Mesothelial cell of epicardium (in vitro differentiated cells): ENCODE results near the gene ANGPT4. TPM values are rescaled to one million over a fixed set of nuclear protein-coding genes. Genes with fewer than 3 reads are reported as not detected.

Experiments used
- DNase-seq, 2 experiments: peaks; one replicate each; pipeline ENCODE4 v3.0.0; 2021; ENCODE audit warnings: low spot score in 2 of 2; ENCODE audit not compliant: unreplicated experiment in 2 of 2
- H3K27ac Mint-ChIP-seq: 2 replicates; pipeline ENCODE4 v1.8.0; 2021; ENCODE audit warnings: mixed read lengths
- H3K27me3 Mint-ChIP-seq: 2 replicates; pipeline ENCODE4 v1.8.0; 2021; ENCODE audit warnings: low read depth, mixed read lengths
- H3K36me3 Mint-ChIP-seq: 2 replicates; pipeline ENCODE4 v1.8.0; 2021; ENCODE audit warnings: mixed read lengths
- H3K4me1 Mint-ChIP-seq: 2 replicates; pipeline ENCODE4 v1.8.0; 2021; ENCODE audit warnings: mixed read lengths
- H3K4me3 Mint-ChIP-seq: 2 replicates; pipeline ENCODE4 v1.8.0; 2021; ENCODE audit warnings: mild to moderate bottlenecking, moderate library complexity, mixed read lengths
- H3K9me3 Mint-ChIP-seq: 2 replicates; pipeline ENCODE4 v1.8.0; 2021; ENCODE audit warnings: mixed read lengths
- total RNA-seq: library from RNA; stranded (reverse); gene quantifications from 3 replicates; pipeline ENCODE4 v1.2.1, GENCODE V29; 2021
- TF ChIP-seq, protein P1 (sequence below): fragments of 200-600 bp; sonication (generic); IDR thresholded peaks from one replicate; pipeline ENCODE4 v1.5.0; 2021; ENCODE audit warnings: antibody characterized with exemption; ENCODE audit not compliant: unreplicated experiment

ANGPT4 gene
- total RNA-seq, 1 donor from 2014 or later: 0.31 TPM

DNA sequence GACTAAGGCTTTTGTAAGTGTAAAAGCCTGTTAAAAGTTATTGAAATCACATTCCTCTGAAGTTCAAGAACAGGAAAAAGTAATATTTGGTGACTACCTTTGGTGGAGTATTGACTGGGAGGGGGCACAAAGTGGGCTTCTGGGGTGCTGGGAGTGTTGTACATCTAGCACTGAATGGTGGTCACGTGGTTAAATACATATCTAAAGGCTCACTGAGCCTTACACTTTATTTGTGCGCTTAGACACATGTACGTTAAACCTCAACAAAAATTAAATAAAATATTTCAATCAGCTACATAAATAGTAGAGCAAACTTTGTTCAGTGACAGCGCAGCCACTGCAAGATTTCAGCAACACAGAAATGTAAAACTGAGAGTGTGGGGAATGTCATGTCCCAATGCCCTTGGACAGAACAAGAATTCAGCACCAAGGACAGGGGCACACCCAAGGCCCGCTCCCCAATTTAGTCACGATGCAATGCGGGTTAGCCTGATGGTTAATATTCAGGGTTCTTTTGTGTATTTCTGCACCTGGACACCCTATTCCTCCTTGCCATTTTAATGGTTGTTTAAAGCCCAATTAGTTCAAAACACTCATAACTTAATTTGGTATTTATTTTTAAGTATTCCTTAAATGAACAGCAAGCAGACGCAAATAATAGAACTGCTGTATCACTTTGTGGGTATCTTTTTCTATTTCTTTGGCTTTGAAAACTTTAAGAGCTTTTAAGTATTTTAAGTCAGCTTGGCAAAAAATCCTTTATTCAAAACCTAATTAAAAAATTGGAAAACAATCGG, 37.4 kb downstream of the ANGPT4 start:
- no peaks in the 10 kb centered on the region for H3K36me3 Mint-ChIP-seq
- H3K9me3 Mint-ChIP-seq: no peaks in the 10 kb centered on the region
- peak; percentile 45 to 74 for DNase-seq
- TF ChIP-seq, protein P1, sequence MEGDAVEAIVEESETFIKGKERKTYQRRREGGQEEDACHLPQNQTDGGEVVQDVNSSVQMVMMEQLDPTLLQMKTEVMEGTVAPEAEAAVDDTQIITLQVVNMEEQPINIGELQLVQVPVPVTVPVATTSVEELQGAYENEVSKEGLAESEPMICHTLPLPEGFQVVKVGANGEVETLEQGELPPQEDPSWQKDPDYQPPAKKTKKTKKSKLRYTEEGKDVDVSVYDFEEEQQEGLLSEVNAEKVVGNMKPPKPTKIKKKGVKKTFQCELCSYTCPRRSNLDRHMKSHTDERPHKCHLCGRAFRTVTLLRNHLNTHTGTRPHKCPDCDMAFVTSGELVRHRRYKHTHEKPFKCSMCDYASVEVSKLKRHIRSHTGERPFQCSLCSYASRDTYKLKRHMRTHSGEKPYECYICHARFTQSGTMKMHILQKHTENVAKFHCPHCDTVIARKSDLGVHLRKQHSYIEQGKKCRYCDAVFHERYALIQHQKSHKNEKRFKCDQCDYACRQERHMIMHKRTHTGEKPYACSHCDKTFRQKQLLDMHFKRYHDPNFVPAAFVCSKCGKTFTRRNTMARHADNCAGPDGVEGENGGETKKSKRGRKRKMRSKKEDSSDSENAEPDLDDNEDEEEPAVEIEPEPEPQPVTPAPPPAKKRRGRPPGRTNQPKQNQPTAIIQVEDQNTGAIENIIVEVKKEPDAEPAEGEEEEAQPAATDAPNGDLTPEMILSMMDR: no peak
- H3K4me1 Mint-ChIP-seq: no peaks in the 10 kb centered on the region
- H3K27me3 Mint-ChIP-seq: peaks cover 29% of the 10 kb centered on the region
- H3K27ac Mint-ChIP-seq: no peak overlapping the region
- no peak overlapping the region for H3K4me3 Mint-ChIP-seq

DNA sequence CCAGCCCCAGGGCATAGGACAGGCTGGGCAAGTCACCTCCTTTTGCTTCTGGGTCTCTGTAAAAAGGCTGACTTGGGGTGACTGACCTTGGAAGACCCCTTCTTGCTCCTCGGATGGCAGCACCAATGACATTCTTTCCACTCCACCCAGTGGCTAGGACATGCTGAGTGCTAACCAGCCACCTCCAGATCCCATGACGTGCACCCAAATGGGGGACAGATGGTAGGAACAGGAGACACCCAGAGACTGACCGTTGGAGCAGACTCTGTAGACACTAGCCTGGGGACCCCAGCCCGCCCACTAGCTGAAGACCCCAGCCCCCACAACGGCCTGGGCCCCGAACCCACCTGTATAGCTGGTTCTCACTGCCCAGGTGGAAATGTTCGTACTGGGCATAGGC, 38.3 kb downstream of the ANGPT4 start:
- Mint-ChIP-seq H3K4me1 (peaks cover 5% of the 10 kb centered on the region), H3K27ac (no peak overlapping the region)

DNA sequence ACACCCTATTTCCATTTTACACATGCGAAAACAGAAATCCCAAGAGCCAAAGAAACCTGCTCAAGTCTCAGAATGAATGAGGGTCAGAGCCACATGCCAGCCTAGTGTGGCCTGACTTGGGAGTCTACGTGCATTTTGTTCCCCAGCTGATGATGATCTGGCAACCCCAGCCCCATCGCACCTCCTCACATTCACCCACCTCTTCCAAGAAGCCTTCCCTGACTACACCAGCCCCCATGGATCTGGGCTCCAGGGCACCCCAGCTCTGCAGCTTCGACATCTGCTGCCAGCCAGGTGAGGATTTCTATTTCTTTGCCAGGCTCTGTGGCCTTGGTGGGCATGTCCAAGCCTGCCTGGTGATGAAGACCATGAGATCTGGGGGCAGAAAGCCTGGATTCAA, 41.0 kb downstream of the ANGPT4 start:
- H3K27me3 Mint-ChIP-seq: peaks cover 29% of the 10 kb centered on the region
- no peak overlapping the region for H3K4me3 Mint-ChIP-seq
- H3K4me1 Mint-ChIP-seq: peaks cover 5% of the 10 kb centered on the region
- H3K36me3 Mint-ChIP-seq: no peaks in the 10 kb centered on the region
- TF ChIP-seq, protein P1: no peak
- H3K27ac Mint-ChIP-seq: no peak overlapping the region
- H3K9me3 Mint-ChIP-seq: no peaks in the 10 kb centered on the region
- no peak for DNase-seq

More for the DNA sequence above, 38.3 kb downstream of the ANGPT4 start:
- H3K4me3 Mint-ChIP-seq: no peak overlapping the region
- TF ChIP-seq, protein P1: no peak
- no peaks in the 10 kb centered on the region for H3K36me3 Mint-ChIP-seq
- DNase-seq: no peak
- H3K27me3 Mint-ChIP-seq: peaks cover 21% of the 10 kb centered on the region
- H3K9me3 Mint-ChIP-seq: no peaks in the 10 kb centered on the region

DNA sequence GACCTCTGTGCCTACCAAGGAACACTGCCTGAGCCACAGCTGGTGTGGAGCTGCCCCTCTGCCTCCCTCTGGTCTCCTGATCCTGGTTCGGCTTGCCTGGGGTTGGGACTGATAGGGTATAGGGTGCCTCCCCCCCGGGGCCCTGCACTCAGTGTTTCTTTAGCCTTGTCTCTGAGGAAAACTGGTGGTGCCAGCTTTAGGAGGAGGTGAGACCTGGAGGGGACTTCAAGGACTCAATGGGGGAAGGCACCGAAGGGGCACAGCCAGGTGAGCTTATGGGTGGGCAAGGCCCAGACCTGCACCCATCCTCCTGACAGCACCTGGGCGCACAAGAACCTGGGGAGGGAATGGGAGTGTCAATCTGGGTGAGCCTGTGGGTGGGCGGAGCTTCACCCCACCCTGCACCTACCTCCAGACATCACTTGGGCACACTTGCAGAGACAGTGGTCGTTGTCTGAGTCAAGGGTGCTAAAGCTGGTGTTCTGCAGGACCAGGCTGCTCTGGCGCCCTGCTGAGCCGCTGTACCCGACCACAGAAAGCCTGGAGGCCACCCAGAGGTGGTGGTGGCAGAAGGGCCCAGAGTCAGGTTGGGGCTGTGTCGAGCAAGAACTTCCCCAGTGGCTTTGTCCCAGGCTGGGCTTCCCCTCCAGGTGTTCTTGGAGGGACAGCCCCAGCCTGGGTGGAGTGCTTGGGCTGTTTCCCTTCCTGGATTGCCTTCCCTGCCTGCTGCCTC, 42.1 kb downstream of the ANGPT4 start:
- no peak overlapping the region for H3K4me3 Mint-ChIP-seq
- no peaks in the 10 kb centered on the region for H3K36me3 Mint-ChIP-seq
- H3K9me3 Mint-ChIP-seq: no peaks in the 10 kb centered on the region
- TF ChIP-seq, protein P1: no peak
- peaks cover 5% of the 10 kb centered on the region for H3K4me1 Mint-ChIP-seq
- no peak overlapping the region for H3K27ac Mint-ChIP-seq
- DNase-seq: no peak
- peaks cover 35% of the 10 kb centered on the region for H3K27me3 Mint-ChIP-seq

DNA sequence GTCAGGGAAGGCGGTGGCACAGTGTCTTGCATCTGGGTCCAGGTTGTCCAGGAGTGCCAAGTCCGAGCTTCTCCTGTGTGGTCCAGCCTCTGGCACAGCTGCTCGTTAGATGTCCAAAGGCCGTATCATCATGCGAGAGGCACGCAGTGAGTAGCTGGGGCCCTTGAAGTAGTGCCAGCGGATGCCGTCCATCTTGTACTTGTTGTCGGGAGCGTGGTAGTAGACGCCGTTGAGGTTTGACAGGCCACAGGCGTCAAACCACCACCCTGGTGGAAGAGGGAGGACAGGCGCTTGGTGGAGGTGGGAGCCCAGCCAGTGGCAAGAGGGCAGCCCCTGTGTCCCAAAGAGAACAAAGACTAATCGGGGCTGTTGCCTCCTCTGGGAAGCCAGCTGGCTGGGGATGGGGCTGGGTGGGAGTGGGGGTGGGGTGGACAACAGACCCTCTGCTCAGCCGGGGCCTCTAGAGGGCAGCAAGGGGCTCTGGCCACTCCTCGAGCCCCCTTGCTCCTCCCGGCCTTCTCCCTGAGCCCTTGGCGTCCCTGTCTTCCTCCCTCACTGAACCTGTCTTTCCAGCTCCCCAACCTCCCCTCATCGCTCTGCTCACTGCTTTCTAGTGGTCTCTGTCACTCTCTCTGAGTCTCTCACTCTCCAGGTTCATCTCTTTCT, 43.1 kb downstream of the ANGPT4 start:
- peaks cover 39% of the 10 kb centered on the region for H3K27me3 Mint-ChIP-seq
- H3K4me1 Mint-ChIP-seq: peaks cover 5% of the 10 kb centered on the region
- DNase-seq: no peak
- no peak overlapping the region for H3K4me3 Mint-ChIP-seq
- TF ChIP-seq, protein P1: no peak
- no peak overlapping the region for H3K27ac Mint-ChIP-seq
- H3K36me3 Mint-ChIP-seq: no peaks in the 10 kb centered on the region
- no peaks in the 10 kb centered on the region for H3K9me3 Mint-ChIP-seq
